ENCODE results near the gene GPC1. TPM values are rescaled to one million over a fixed set of nuclear protein-coding genes. Genes with fewer than 3 reads are reported as not detected.

Gene GPC1
- total and polyA plus RNA-seq, 8 donors: 6.3 to 117 (median 23.2) TPM

DNA sequence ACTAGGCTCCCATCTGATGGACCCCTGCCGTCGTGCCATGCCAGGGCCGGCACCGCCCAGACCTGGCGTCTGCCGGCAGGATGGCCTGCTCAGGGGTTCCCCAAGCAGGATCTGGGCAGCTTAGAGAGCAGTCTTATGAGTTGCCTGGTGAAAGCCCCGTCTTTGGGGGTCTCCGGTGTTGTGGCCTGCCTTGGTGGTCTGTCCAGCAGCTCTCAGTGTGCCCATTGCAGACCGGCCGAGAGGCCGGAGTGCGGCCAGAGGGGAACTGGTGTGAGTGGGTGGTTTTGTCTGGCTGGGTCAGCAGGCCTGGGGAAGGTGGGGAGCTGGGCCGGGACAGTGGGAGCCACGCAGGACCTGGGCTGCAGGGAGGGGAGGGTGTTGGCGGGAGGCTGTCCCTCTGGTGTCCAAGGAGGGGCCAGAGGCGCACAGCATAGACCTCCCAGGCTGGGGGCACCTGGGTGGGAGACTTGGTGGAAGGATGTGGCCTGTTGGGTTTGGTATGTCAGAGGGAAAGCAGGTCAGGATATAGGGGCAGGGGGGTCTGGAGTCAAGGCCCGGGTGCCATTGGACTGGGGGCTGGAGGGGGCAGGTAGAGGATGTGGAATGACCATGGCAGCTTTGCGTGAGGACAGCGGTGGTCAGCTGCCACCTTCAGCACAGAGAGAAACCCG, 16.5 kb downstream of the GPC1 start:
- Histone ChIP-seq H3K4me1 (peaks cover 27 to 63% (median 57%) of the 10 kb centered on the region in 4 donors), H3K27me3 (peaks cover 0 to 71% (median 55%) of the 10 kb centered on the region in 3 donors), H3K4me3 (peak overlapping the region; percentile 63 to 80 (median 64)), H3K36me3 (no peaks in the 10 kb centered on the region), H3K9me3 (no peaks in the 10 kb centered on the region), H3K27ac (peak overlapping the region in 1 of 5 donors; percentile 51)
- TF ChIP-seq POLR2AphosphoS5 (IDR thresholded peaks at IDR 0.05): no peak
- TF ChIP-seq, protein P1, sequence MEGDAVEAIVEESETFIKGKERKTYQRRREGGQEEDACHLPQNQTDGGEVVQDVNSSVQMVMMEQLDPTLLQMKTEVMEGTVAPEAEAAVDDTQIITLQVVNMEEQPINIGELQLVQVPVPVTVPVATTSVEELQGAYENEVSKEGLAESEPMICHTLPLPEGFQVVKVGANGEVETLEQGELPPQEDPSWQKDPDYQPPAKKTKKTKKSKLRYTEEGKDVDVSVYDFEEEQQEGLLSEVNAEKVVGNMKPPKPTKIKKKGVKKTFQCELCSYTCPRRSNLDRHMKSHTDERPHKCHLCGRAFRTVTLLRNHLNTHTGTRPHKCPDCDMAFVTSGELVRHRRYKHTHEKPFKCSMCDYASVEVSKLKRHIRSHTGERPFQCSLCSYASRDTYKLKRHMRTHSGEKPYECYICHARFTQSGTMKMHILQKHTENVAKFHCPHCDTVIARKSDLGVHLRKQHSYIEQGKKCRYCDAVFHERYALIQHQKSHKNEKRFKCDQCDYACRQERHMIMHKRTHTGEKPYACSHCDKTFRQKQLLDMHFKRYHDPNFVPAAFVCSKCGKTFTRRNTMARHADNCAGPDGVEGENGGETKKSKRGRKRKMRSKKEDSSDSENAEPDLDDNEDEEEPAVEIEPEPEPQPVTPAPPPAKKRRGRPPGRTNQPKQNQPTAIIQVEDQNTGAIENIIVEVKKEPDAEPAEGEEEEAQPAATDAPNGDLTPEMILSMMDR (IDR thresholded peaks at IDR 0.05): no peak
- no peak for TF ChIP-seq POLR2A (IDR thresholded peaks at IDR 0.05)
- no peak for TF ChIP-seq EP300 (IDR thresholded peaks at IDR 0.05)
- intact Hi-C loops (cut with DNase I; ENCODE audit: low total_unique reads): no loop called here
- DNase-seq: no peak
- 52 to 68% (median 63%) methylated on average over 17 to 20 of the region's 20 CpGs for WGBS, 5 donors

DNA sequence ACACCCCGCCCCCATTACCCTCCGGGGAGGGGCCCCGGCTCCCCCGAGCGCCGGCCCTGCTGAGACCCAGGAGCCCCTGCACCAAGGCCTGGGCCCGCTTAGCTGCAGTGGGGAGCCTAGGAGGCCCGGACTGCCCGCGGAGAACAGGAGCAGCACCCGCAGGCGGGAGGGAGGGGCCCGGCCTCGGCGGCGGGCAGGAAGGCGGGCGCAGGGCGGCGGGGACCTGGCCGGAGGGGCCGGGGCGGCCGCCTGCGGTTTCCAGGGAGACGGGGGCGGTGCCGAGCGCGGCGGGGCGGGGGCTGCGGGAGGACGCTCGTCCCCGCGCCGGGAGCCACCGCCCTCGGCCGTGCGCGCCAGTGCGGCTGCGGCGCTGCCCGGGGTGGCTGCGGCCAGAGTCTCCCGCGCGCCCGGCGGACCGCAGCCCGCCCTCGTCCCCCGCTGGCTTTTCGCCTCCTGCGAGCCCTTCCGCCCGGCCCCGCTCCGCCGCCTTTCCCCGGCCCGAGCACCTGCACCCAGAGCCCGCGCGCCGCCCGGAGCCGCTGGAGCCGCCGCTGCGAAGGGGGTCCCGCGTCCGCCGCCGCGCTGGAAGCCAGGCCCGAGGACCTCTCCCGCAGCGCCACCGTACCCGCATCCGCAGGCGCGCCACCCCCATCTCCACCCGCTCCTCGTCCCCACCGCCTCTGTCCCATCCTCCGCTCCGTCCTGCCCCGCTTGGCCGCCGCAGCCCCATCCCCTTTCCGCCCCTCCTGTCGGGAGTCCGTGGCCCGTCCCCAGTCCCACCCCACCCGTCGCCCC, 17.2 kb downstream of the GPC1 start:
- WGBS, 5 donors: 1 to 6% (median 1%) methylated on average over 17 to 93 of the region's 103 CpGs
- H3K36me3 ChIP-seq: no peaks in the 10 kb centered on the region
- intact Hi-C loops (cut with DNase I; ENCODE audit: low total_unique reads): no loop called here
- H3K9me3 ChIP-seq: no peaks in the 10 kb centered on the region
- peak overlapping the region in 1 of 5 donors; percentile 51 for H3K27ac ChIP-seq
- peak; percentile 81 to 89 for DNase-seq
- H3K27me3 ChIP-seq: peaks cover 0 to 78% (median 55%) of the 10 kb centered on the region in 3 donors
- H3K4me1 ChIP-seq: peaks cover 27 to 61% (median 53%) of the 10 kb centered on the region in 4 donors
- TF ChIP-seq, protein P1 (IDR thresholded peaks at IDR 0.05): no peak
- TF ChIP-seq EP300 (IDR thresholded peaks at IDR 0.05) (no peak), POLR2A (IDR thresholded peaks at IDR 0.05) (no peak), POLR2AphosphoS5 (IDR thresholded peaks at IDR 0.05) (no peak)
- peak overlapping the region; percentile 63 to 80 (median 64) for H3K4me3 ChIP-seq

DNA sequence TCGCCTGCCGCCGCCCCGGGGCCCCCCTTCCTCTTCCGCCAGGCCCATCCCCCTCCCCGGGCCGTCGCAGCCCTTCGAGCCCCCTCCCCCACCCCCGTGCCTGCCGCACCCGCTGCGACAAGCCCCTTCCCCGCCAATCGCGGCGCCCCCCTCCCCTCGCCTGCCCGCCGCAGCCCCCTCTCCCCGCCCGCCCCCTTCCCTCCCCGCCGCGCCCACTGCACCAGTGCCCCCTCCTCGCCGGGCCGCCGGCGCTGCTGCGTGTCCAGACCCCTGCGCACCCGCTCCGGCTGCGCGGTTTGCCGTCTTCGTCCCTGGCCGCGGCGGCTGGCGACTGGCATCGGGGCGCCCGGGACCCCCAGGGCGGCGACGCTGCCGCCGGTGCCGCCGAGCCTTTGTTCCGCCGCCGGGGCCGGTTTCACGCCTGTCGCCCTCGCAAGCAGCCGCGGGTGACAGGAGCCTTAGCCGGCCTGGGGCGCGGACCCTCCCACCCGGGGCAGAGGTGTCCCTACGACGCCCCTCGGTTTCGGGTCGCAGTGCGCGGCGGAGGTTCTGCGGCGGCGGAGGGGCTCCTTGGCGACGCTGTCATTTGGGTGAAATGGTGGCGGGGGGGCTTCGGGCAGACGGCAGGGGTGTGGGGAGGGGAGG, 18.1 kb downstream of the GPC1 start:
- intact Hi-C loops (cut with DNase I; ENCODE audit: low total_unique reads): no loop called here
- TF ChIP-seq POLR2AphosphoS5 (IDR thresholded peaks at IDR 0.05) (no peak), EP300 (IDR thresholded peaks at IDR 0.05) (no peak), POLR2A (IDR thresholded peaks at IDR 0.05) (no peak)
- TF ChIP-seq, protein P1 (IDR thresholded peaks at IDR 0.05): no peak
- no peaks in the 10 kb centered on the region for H3K9me3 ChIP-seq
- no peak for DNase-seq
- H3K4me3 ChIP-seq: peak overlapping the region; percentile 37 to 80 (median 64)
- WGBS, 5 donors: 3 to 22% (median 8%) methylated on average over 20 to 72 of the region's 81 CpGs
- H3K4me1 ChIP-seq: peaks cover 27 to 61% (median 50%) of the 10 kb centered on the region in 4 donors
- H3K27ac ChIP-seq: peak overlapping the region in 1 of 5 donors; percentile 54
- H3K36me3 ChIP-seq: no peaks in the 10 kb centered on the region
- H3K27me3 ChIP-seq: peaks cover 0 to 78% (median 55%) of the 10 kb centered on the region in 3 donors
